ENCODE measurements around the gene SLC6A3. TPM values are rescaled to one million over a fixed set of nuclear protein-coding genes. Genes with fewer than 3 reads are reported as not detected.

Gene SLC6A3
- total RNA-seq, 1 donor from 2014 or later: not detected

GRCh38 chr5:1410156-1411014 is 34.9 kb downstream of the SLC6A3 start:
- DNase-seq (ENCODE audit: extremely low read depth, low read depth, low spot score): no peak

- no peak for DNase-seq (ENCODE audit: extremely low read depth, low read depth, low spot score)
Observed at GRCh38 chr5:1409381-1410110, 35.7 kb downstream of the SLC6A3 start.

DNA sequence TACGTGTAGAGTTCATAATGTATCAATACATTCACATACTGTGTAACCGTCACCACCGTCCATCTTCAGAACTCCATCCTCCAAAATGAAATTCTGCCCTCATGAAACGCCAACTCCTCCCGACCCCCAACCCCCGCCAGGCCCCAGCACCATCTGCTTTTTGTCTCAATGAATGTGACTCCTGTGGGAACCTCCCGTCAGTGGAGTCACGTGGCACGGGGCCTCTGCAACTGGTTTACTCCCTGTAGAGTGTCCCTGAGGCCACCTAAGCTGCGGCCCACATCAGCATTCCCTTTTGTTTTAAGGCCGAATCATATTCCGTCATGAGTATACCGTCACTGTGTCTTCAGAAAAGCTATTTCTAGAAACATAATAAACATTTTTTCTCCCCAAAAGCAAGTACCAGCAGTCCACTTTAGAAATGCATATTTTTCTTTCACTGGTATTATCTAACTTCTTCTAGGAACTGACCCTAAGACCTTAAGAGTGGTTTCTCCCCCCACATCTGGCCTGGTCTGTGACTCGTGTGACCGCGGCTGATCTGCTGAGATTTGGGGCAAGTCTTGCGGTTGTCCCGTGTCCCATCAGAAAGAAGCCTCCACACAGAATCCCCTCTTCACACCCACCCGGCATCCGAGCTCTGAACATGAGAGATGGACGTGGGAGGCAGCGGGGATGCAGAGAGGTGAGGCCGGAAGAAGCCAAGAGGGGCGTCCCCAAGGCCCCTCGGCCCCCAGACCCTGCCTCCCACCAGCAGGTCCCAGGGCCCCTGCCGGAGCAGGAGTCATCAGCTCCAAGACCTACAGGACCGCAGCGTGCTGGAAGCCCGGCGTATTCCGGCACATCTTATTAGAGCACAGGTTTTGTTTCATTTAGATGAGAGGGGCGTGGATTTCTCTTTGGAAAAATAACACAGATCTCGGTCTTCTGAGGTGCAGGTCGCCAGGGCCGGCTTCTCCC is 38.3 kb downstream of the SLC6A3 start:
- DNase-seq (ENCODE audit: extremely low read depth, low read depth, low spot score): no peak

DNA sequence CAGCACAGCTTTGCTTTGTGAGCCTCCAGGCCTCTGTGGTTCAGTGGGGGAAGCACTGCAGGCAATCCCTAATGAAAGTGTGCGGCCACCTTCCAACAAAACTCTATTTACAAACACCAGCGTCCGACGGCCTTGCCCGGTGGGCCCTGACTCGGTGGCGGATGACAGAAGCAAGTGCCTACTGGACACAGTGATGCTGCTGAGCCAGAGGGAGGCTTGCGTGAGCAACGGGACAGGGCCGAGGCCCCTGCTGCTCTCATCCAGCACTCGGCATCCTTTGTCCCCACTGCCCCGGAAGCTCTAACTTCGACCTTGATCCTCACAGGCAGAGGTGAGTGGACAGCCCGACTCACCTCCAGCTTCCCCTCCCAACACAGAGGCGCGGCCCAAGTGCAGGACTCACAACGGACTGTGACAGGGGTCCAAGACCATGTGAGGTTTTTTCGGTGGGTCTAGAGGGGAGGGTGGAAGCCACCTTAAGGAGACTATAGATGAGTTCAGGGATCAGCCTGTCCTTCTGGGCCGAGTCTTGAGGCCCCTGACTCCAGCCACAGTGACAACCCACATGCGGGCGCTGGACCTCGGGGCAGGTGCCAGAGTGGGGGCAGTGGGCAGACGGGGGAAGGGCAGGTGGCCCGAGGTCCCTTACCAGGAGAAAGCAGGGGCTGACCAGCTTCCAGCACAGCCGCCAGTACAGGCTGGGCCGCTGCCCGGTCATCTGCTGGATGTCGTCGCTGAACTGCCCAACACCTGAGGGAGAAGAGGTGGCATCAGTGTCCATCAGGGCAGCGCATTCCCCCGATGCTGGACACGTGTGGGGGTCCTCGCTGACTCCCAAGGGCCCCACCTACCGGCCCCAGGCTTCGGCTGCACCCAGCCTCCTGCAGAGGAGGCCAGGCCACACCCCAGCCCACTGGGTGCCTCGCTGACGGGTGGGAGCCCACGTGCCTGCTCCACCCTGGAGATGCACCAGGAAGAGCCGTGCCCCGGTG is 39.4 kb downstream of the SLC6A3 start:
- no peak for DNase-seq (ENCODE audit: extremely low read depth, low read depth, low spot score)

- DNase-seq (ENCODE audit: extremely low read depth, low read depth, low spot score): no peak
Observed at GRCh38 chr5:1405121-1405520, 40.1 kb downstream of the SLC6A3 start.

- DNase-seq (ENCODE audit: extremely low read depth, low read depth, low spot score): no peak
Observed at GRCh38 chr5:1404062-1404461, 41.2 kb downstream of the SLC6A3 start.

GRCh38 chr5:1402611-1403255 is 42.5 kb downstream of the SLC6A3 start:
- no peak for DNase-seq (ENCODE audit: extremely low read depth, low read depth, low spot score)

- DNase-seq (ENCODE audit: extremely low read depth, low read depth, low spot score): no peak
Observed at GRCh38 chr5:1401536-1402138, 43.6 kb downstream of the SLC6A3 start.

GRCh38 chr5:1400936-1401335 is 44.3 kb downstream of the SLC6A3 start:
- DNase-seq (ENCODE audit: extremely low read depth, low read depth, low spot score): no peak

DNA sequence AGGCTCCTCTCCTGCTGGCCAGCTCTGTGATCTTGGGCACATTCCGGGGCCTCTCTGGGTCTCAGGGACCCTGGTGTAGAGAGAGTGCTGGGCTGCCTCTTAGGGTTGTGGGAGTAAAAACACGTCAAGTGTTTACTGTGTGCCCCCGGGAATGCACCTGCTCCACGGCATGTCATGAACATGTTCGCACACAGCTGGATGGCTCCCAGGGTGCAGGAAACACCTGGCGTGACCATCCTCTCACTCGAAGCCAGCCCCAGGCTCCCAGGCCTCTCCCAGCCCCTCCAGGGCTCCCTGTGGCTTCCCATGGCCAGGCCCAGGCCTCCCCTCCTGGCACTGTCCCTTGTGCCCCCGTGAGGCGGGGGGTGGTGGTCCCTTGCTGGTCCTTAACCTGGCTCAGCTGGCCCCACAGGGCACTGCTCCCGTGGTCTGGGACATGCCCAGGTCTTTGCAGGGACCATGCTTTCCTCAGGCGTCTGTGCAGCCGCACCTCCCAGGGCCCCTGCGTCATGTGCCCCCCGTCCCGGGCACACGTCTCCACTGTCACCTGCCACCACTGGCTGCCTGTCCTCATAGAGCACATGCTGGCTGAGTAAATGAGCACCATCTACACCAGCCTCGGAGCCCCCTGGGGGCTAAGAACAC is 44.9 kb downstream of the SLC6A3 start:
- no peak for DNase-seq (ENCODE audit: extremely low read depth, low read depth, low spot score)

GRCh38 chr5:1399737-1400136 is 45.5 kb downstream of the SLC6A3 start:
- DNase-seq (ENCODE audit: extremely low read depth, low read depth, low spot score): no peak

DNA sequence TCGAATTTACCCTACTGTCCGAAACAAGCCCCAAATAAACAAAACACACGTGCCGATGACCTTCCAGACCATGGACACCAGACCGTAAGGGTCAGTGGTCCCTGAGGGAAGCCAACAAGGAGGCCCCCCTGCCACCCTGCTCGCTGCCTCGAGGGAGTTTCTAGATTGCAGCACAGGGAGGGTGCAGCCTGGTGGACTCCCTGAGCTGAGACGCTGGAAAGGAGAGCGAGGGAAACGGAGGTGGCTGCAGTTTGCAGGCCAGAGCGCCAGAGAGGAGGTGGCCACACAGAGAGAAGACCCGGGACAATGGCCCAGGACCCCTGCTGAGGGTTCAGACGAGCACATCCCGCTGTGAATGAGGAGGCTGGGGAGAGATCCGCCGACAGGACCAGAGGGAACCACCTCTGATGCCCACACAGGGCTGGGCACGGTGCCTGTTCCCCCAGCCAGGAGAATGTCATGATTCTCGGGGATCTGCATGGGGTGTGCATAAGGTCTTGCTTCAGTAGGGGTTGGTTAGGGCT is 48.9 kb downstream of the SLC6A3 start:
- DNase-seq (ENCODE audit: extremely low read depth, low read depth, low spot score): no peak

- no peak for DNase-seq (ENCODE audit: extremely low read depth, low read depth, low spot score)
Observed at GRCh38 chr5:1394881-1395860, 50.1 kb downstream of the SLC6A3 start.

DNA sequence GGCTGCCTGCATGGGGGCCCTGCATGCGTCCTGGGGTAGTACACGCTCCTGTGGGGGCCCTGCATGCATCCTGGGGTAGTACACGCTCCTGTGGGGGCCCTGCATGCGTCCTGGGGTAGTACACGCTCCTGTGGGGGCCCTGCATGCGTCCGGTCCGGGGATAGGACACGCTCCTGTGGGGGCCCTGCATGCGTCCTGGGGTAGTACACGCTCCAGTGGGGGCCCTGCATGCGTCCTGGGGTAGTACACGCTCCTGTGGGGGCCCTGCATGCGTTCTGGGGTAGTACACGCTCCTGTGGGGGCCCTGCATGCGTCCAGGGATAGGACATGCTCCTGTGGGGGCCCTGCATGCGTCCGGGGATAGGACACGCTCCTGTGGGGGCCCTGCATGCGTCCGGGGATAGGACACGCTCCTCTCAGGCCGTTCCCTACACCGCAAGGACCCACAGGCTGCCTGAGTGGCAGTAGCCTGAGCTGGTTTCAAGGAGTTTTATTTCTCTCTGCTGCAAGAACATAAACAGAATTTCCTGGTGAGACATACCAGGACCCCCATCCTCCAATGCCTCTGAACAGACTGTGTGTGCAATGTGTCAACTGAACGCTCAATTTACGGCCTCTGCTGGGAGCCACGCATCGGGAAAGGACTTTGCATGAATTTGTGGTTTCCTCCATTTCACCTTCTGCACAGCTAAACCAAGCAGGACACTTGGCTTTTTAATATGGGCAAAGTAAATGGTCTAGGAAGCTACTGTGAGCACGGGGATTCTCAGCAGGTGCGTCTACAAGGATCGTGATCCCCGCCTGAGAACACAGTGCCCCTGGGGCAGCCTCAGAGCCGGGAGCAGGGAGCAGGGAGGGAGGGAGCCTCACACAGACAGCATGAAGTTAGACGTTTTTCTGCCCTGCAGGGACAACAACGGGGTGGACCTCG is 51.4 kb downstream of the SLC6A3 start:
- no peak for DNase-seq (ENCODE audit: extremely low read depth, low read depth, low spot score)

- no peak for DNase-seq (ENCODE audit: extremely low read depth, low read depth, low spot score)
Observed at GRCh38 chr5:1392801-1393565, 52.3 kb downstream of the SLC6A3 start.
